ENCODE results near the gene FBXO42.

Gene FBXO42

DNA sequence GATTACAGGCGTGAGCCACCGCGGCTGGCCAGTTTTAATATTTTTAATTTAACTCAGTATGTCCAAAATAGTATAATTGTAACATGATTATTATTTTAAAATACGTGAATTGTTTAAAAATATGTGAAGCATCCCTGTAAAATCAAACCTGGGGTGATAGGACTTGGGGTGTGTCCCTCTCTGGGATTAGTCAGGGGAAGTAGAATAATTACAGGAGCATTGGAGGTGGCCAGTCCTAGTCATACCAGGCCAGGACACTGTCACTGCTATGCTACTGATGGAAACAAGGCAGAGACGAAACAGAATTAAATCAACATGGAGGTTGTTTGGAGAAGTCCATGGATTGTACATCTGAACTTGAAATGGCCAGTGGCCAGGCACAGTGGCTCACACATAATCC lies 31.6 kb upstream of the FBXO42 start:
- in situ Hi-C loops (cut with HindIII; ENCODE audit: low sequenced_read_pairs): no loop called here
- TF ChIP-seq, protein P1, sequence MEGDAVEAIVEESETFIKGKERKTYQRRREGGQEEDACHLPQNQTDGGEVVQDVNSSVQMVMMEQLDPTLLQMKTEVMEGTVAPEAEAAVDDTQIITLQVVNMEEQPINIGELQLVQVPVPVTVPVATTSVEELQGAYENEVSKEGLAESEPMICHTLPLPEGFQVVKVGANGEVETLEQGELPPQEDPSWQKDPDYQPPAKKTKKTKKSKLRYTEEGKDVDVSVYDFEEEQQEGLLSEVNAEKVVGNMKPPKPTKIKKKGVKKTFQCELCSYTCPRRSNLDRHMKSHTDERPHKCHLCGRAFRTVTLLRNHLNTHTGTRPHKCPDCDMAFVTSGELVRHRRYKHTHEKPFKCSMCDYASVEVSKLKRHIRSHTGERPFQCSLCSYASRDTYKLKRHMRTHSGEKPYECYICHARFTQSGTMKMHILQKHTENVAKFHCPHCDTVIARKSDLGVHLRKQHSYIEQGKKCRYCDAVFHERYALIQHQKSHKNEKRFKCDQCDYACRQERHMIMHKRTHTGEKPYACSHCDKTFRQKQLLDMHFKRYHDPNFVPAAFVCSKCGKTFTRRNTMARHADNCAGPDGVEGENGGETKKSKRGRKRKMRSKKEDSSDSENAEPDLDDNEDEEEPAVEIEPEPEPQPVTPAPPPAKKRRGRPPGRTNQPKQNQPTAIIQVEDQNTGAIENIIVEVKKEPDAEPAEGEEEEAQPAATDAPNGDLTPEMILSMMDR (IDR thresholded peaks at IDR 0.05; ENCODE audit: low read depth, low read length, missing control alignments): no peak
- no peak overlapping the region for H3K4me3 ChIP-seq (ENCODE audit: low read depth, low read length)
- DNase-seq (ENCODE audit: low read depth): no peak

DNA sequence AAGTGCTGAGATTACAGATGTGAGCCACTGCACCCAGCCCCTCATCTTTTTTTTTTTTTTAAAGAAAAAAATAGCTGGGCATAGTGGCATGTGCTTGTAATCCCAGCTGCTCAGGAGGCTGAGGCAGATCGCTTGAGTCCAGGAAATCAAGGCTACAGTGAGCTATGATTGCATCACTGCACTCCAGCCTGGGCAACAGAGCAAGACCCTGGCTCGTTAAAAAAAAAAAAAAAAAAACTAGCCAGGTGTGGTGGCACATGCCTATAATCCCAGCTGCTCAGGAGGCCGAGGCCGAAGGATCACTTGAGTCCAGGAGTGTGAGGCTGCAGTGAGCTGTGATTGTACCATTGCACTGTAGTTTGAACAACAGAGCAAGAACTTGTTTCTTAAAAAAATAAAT lies 28.6 kb upstream of the FBXO42 start:
- TF ChIP-seq, protein P1 (IDR thresholded peaks at IDR 0.05; ENCODE audit: low read depth, low read length, missing control alignments): no peak
- in situ Hi-C loops (cut with HindIII; ENCODE audit: low sequenced_read_pairs): no loop called here
- no peak for DNase-seq (ENCODE audit: low read depth)
- H3K4me3 ChIP-seq (ENCODE audit: low read depth, low read length): no peak overlapping the region

DNA sequence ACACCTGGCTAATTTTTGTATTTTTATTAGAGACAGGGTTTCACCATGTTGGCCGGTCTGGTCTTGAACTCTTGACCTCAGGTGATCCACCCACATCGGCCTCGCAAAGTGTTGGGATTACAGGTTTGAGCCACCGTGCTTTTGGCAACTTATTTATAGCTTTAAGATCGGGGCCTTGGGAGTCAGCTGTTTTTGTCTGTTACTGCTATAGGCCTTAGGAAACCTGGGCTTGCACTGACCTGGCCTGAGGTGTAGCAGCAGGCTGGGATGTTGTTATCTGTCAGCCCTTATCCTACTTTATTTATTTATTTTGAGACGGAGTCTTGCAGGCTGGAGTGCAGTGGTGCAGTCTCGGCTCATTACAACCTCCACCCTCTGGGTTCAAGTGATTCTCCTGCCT lies 26.2 kb upstream of the FBXO42 start:
- H3K4me3 ChIP-seq (ENCODE audit: low read depth, low read length): no peak overlapping the region
- in situ Hi-C loops (cut with HindIII; ENCODE audit: low sequenced_read_pairs): no loop called here
- TF ChIP-seq, protein P1 (IDR thresholded peaks at IDR 0.05; ENCODE audit: low read depth, low read length, missing control alignments): no peak
- no peak for DNase-seq (ENCODE audit: low read depth)

DNA sequence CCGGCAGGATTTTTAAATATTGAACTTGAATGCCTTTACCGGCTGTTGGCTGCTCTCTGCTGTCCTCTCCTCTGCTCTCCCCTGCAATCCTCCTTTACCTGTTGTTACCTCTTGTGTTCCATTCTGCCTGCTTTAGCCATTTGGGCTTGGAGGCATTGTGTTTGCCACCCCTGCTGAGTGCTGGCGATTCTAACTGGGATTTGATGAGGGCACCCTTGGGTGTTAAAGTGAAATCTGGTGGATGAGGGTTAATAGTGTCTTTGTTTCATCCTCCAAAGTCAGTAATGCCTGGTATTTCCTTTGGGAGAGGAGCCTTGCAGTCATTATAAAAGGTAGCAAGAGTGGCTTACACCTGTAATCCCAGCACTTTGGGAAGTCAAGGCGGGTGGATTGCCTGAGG lies 24.7 kb upstream of the FBXO42 start:
- H3K4me3 ChIP-seq (ENCODE audit: low read depth, low read length): no peak overlapping the region
- in situ Hi-C loops (cut with HindIII; ENCODE audit: low sequenced_read_pairs): no loop called here
- DNase-seq (ENCODE audit: low read depth): no peak
- TF ChIP-seq, protein P1 (IDR thresholded peaks at IDR 0.05; ENCODE audit: low read depth, low read length, missing control alignments): no peak

DNA sequence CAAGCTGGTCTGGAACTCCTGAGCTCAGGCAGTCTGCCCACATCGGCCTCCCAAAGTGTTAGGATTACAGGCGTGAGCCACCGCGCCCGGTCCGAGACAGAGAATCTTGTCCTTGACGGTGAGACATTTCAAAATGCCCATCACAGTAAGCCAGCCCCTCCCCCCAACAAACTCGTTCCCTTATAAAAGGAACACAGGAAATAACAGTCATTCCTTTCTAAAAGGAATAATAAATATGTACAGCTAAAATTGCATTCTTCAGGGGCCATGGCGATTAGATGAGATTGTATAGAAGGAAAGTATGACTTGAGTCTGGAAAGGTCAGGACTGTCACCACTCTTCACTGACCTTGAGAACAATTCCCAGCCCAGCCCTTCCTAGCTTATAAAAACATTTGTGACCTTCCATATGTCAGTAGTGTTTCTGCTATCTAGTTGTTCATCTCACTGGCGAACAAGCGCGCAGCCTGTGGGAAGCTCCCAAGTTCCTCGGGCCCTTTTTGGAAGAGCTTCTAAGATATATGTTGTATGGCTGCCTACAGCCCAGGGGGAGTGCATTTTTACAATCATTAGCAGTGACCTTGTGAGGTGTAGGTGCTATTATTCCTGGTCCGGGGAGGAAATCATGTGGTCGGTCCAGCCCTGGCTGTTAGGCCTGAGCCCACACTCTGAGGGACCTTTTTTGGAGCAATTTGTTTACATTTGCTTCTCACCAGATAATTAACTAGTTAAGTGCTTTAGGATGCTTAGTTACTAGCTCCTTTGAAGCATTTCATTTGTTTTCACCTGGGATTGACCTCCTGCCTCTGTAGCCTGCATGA lies 23.5 kb upstream of the FBXO42 start:
- DNase-seq (ENCODE audit: low read depth): no peak
- TF ChIP-seq, protein P1 (IDR thresholded peaks at IDR 0.05; ENCODE audit: low read depth, low read length, missing control alignments): no peak
- H3K4me3 ChIP-seq (ENCODE audit: low read depth, low read length): no peak overlapping the region
- in situ Hi-C loops (cut with HindIII; ENCODE audit: low sequenced_read_pairs): no loop called here

DNA sequence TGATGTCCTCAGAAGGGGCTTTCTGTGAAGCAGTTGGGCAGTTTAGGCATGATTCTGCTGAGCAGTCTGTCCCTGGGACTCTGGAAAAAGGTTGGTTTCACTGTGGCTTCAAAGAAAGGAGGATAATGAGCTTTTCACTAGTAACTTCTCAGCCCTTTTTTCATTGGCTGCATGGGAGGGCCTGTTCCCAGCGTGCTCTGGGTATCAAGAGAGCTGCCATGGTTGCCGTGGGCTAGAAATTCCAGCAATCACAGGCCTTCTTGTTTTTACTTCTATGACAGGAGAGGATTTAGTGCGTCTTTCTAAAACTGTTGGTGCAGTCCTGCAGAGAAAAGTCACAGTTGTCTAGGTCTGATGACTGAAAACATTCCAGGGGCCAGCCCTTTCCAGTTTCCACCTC lies 22.0 kb upstream of the FBXO42 start:
- DNase-seq (ENCODE audit: low read depth): no peak
- in situ Hi-C loops (cut with HindIII; ENCODE audit: low sequenced_read_pairs): no loop called here
- TF ChIP-seq, protein P1 (IDR thresholded peaks at IDR 0.05; ENCODE audit: low read depth, low read length, missing control alignments): no peak
- H3K4me3 ChIP-seq (ENCODE audit: low read depth, low read length): no peak overlapping the region
